PC-3 (cell line): ENCODE measurements around the gene RGS3. TPM values are rescaled to one million over a fixed set of nuclear protein-coding genes. Genes with fewer than 3 reads are reported as not detected.

ENCODE experiments used
- ATAC-seq: fragments of 200-7000 bp; cut with Tn5 transposase; 2 replicates; pipeline ENCODE4 v1.9.1; 2020; ENCODE audit warnings: mild to moderate bottlenecking, moderate library complexity
- BruUV-seq: library from RNA; stranded (reverse); fragments of 400-500 nt; replicated peaks from 2 replicates; lab custom pipeline; 2021; lab: Mats Ljungman, UMichigan
- CTCF ChIA-PET: fragments of 300-600 bp; sonication (Branson Sonifier 250); formaldehyde crosslinking; loops from one replicate; lab custom pipeline; 2022; ENCODE audit warnings: antibody characterized with exemption; lab: Charles Lee
- POLR2A ChIA-PET: fragments of 300-600 bp; sonication (Branson Sonifier 250); formaldehyde crosslinking; loops from one replicate; lab custom pipeline; 2022; ENCODE audit warnings: antibody characterized with exemption; ENCODE audit not compliant: unreplicated experiment; lab: Charles Lee
- DNase-seq: peaks from one replicate; pipeline ENCODE4 v3.0.0-alpha.2; 2015
- H2AFZ ChIP-seq: fragments of 300-600 bp; sonication (generic); 2 replicates; pipeline ENCODE4 v1.6.0; 2016; ENCODE audit warnings: antibody characterized with exemption, low read length
- H3F3A ChIP-seq: fragments of 300-600 bp; sonication (generic); one replicate; pipeline ENCODE4 v1.6.0; 2017; ENCODE audit warnings: antibody characterized with exemption, low read length, control low read depth, mild to moderate bottlenecking; ENCODE audit not compliant: unreplicated experiment
- H3K27ac ChIP-seq: fragments of 300-600 bp; sonication (generic); 2 replicates; pipeline ENCODE4 v1.5.1; 2016; ENCODE audit warnings: mild to moderate bottlenecking, low read length
- H3K27me3 ChIP-seq: fragments of 300-600 bp; sonication (generic); 2 replicates; pipeline ENCODE4 v1.6.1; 2016; ENCODE audit warnings: low read length, mixed read lengths
- H3K36me3 ChIP-seq: fragments of 300-600 bp; sonication (generic); 2 replicates; pipeline ENCODE4 v1.6.1; 2016; ENCODE audit warnings: low read depth, mixed run types, low read length, mixed read lengths
- H3K4me1 ChIP-seq: fragments of 300-600 bp; sonication (generic); 2 replicates; pipeline ENCODE4 v1.5.1; 2016; ENCODE audit warnings: low read length; ENCODE audit not compliant: insufficient read depth
- H3K4me2 ChIP-seq: fragments of 300-600 bp; sonication (generic); 2 replicates; pipeline ENCODE4 v1.6.0; 2016; ENCODE audit warnings: low read length
- H3K4me3 ChIP-seq: fragments of 300-600 bp; sonication (generic); 2 replicates; pipeline ENCODE4 v1.5.1; 2016; ENCODE audit warnings: mild to moderate bottlenecking, low read length, mixed read lengths
- H3K79me2 ChIP-seq: fragments of 300-600 bp; sonication (generic); 2 replicates; pipeline ENCODE4 v1.6.1; 2017; ENCODE audit warnings: low read length, mixed read lengths
- H3K9ac ChIP-seq: fragments of 300-600 bp; sonication (generic); 2 replicates; pipeline ENCODE4 v1.6.0; 2016; ENCODE audit warnings: mild to moderate bottlenecking, low read length
- H3K9me2 ChIP-seq: fragments of 300-600 bp; sonication (generic); replicated peaks from 2 replicates; pipeline ENCODE4 v1.6.1; 2016; ENCODE audit warnings: mixed run types, low read length, mixed read lengths
- H3K9me3 ChIP-seq: fragments of 300-600 bp; sonication (generic); 2 replicates; pipeline ENCODE4 v1.6.1; 2016; ENCODE audit warnings: low read length, mixed read lengths
- H4K20me1 ChIP-seq: fragments of 300-600 bp; sonication (generic); 2 replicates; pipeline ENCODE4 v1.6.1; 2016; ENCODE audit warnings: low read length, mixed read lengths
- EZH2 ChIP-seq: fragments of 300-600 bp; sonication (generic); IDR thresholded peaks from one replicate; pipeline ENCODE4 v1.6.1; 2017; ENCODE audit warnings: antibody characterized with exemption, mild to moderate bottlenecking, low read length; ENCODE audit not compliant: unreplicated experiment
- EZH2phosphoT487 ChIP-seq: fragments of 300-600 bp; sonication (generic); IDR thresholded peaks from 2 replicates; pipeline ENCODE4 v1.6.1; 2018; ENCODE audit warnings: mild to moderate bottlenecking, antibody characterized with exemption, low read length, borderline replicate concordance
- intact Hi-C: fragments of 100-400 bp; cut with micrococcal nuclease; formaldehyde crosslinking; loops from 2 replicates; pipeline ENCODE4 v1.9.0; 2023
- total RNA-seq: library from RNA; depleted of rRNA; stranded (reverse); fragments of >200 nt; gene quantifications from 2 replicates; pipeline ENCODE4 v1.2.3, GENCODE V29; 2014
- TF ChIP-seq, protein P1 (sequence below): fragments of 300-600 bp; sonication (generic); conservative IDR thresholded peaks from 2 replicates; pipeline ENCODE4 v1.5.1; 2017; ENCODE audit warnings: antibody characterized with exemption, low read depth, mild to moderate bottlenecking, low read length

RGS3 gene
- total RNA-seq, 1 experiment from 2014 or later, result 26.3 TPM

DNA sequence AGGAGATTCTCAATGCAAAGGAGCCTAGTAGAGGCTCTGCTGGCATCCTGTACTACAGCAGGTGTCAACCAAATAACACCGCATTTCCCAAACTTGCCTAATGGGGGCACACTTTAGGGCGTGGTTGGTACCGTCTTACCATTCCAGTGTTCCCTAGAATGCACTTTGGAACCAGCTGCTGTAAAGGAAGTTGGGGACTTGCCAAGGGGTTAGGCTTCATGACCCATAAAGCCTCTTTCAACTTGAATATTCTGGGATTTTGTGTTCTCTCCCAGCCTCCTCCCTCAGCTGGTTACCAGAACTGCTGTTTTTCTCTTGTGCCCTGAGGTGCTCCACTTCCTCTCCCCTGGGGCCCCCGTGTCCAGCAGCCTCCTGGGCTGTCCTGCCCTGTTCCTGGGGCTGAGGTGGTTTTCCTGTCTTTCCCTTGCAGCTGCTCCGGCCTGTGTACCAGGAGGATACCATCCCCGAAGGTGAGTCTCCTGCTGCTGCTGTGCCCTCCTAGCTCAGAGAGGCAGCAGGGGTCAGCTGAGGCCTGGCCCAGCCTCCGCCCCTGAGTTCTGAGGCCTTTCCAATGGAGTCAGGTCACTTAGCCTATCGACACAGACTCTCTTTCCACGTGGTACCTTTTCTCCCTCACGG lies 44.7 kb downstream of the RGS3 start:
- TF ChIP-seq, protein P1, sequence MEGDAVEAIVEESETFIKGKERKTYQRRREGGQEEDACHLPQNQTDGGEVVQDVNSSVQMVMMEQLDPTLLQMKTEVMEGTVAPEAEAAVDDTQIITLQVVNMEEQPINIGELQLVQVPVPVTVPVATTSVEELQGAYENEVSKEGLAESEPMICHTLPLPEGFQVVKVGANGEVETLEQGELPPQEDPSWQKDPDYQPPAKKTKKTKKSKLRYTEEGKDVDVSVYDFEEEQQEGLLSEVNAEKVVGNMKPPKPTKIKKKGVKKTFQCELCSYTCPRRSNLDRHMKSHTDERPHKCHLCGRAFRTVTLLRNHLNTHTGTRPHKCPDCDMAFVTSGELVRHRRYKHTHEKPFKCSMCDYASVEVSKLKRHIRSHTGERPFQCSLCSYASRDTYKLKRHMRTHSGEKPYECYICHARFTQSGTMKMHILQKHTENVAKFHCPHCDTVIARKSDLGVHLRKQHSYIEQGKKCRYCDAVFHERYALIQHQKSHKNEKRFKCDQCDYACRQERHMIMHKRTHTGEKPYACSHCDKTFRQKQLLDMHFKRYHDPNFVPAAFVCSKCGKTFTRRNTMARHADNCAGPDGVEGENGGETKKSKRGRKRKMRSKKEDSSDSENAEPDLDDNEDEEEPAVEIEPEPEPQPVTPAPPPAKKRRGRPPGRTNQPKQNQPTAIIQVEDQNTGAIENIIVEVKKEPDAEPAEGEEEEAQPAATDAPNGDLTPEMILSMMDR, result peak; percentile 39; the same call in 1 of the 2 replicates
- TF ChIP-seq EZH2phosphoT487, result no peak
- Histone ChIP-seq H3K27me3 (no peaks in the 10 kb centered on the region), H3K9me2 (no peaks in the 10 kb centered on the region), H3K4me2 (no peak overlapping the region), H3K4me3 (no peak overlapping the region), H3K4me1 (peaks cover 5% of the 10 kb centered on the region; the same call in 1 of the 2 replicates), H3K27ac (no peak overlapping the region), H3K9me3 (no peaks in the 10 kb centered on the region), H3K9ac (no peak overlapping the region), H3F3A (no peaks in the 10 kb centered on the region), H3K36me3 (peaks cover 12% of the 10 kb centered on the region; the same call in 1 of the 2 replicates), H4K20me1 (no peaks in the 10 kb centered on the region), H2AFZ (no peak overlapping the region), H3K79me2 (no peaks in the 10 kb centered on the region)
- no TSS peak for BruUV-seq
- DNase-seq (peak; percentile 32), ATAC-seq (no peak)
- POLR2A ChIA-PET, result no interaction called here
- CTCF ChIA-PET, result no interaction called here
- intact Hi-C loops, result no loop called here

DNA sequence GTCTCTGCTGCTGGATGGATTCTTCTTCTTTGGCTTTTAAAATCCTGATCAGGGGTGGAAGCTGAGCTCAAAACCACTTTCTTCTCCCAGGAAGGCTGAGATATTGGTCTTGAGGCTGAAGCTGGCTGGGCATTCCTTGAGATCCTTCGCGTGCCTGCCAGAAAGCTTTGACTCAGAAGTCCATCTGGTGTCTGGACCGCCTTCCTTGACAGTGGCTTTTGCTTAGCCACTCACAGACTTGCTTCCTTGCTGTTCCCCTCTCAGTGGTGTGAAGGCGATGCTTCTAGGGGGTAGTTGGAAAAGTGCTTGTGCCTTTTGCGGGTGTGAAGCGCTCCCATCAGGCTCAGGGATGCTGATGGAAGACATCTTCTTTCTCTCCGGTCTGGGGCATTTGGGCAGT lies 45.9 kb downstream of the RGS3 start:
- H3K9me3 ChIP-seq, result no peaks in the 10 kb centered on the region
- CTCF ChIA-PET, result no interaction called here
- no peak overlapping the region for H3K27ac ChIP-seq
- H3K4me2 ChIP-seq, result no peak overlapping the region
- TF ChIP-seq EZH2 (no peak), EZH2phosphoT487 (no peak)
- TF ChIP-seq, protein P1, result no peak
- POLR2A ChIA-PET, result no interaction called here
- no peak overlapping the region for H2AFZ ChIP-seq
- no TSS peak for BruUV-seq
- no peaks in the 10 kb centered on the region for H4K20me1 ChIP-seq
- H3K4me3 ChIP-seq, result no peak overlapping the region
- peaks cover 14% of the 10 kb centered on the region; the same call in 1 of the 2 replicates for H3K36me3 ChIP-seq
- no peaks in the 10 kb centered on the region for H3K27me3 ChIP-seq
- ATAC-seq (no peak), DNase-seq (no peak)
- no peaks in the 10 kb centered on the region for H3K9me2 ChIP-seq
- no peaks in the 10 kb centered on the region for H3K79me2 ChIP-seq
- H3K4me1 ChIP-seq, result peaks cover 5% of the 10 kb centered on the region; the same call in 1 of the 2 replicates
- H3F3A ChIP-seq, result no peaks in the 10 kb centered on the region
- intact Hi-C loops, result no loop called here
- H3K9ac ChIP-seq, result no peak overlapping the region

DNA sequence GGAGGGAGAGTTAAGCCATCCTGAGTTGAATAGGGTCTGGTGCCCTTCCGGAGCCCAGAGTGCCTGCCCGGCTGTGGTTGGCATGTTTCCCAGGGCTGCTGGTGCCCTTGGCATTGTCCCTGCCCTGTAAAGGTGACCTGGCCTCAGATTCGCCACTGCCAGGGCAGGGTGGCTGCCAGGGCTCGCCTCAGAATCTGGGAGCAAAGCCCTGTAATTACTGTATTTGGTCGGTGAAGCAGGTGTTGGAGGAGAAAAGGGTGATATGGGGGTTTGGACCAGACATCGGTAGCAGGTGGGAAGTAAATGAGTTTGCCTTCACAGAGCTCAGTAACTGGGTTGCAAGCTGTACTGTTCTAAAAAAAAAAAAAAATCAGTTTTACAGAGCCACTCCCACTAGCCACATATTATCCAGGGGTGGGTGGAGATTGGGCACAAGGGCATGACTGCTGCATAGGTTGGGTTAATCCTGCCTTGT lies 47.6 kb downstream of the RGS3 start:
- H3K79me2 ChIP-seq, result no peaks in the 10 kb centered on the region
- no peaks in the 10 kb centered on the region for H3F3A ChIP-seq
- no peak for DNase-seq
- no peak overlapping the region for H3K4me2 ChIP-seq
- ChIA-PET CTCF (interaction anchor here (0.6 kb wide), 1 partner anchor 78 kb away, joined by 4 read pairs; no protein-coding TSS in a partner anchor), POLR2A (no interaction called here)
- no peaks in the 10 kb centered on the region for H3K27me3 ChIP-seq
- H3K36me3 ChIP-seq, result peaks cover 14% of the 10 kb centered on the region; the same call in 1 of the 2 replicates
- TF ChIP-seq, protein P1, result no peak
- TF ChIP-seq EZH2, result no peak
- TF ChIP-seq EZH2phosphoT487, result no peak
- no peak overlapping the region for H3K9ac ChIP-seq
- no peaks in the 10 kb centered on the region for H3K9me2 ChIP-seq
- intact Hi-C loops, result no loop called here
- no peak overlapping the region for H3K4me3 ChIP-seq
- BruUV-seq, result no TSS peak
- no peak overlapping the region for H2AFZ ChIP-seq
- H3K4me1 ChIP-seq, result no peaks in the 10 kb centered on the region
- H3K27ac ChIP-seq, result no peak overlapping the region
- no peak for ATAC-seq
- H3K9me3 ChIP-seq, result no peaks in the 10 kb centered on the region
- no peaks in the 10 kb centered on the region for H4K20me1 ChIP-seq
